GM10248 (cell line): Measurements from ENCODE around the gene GPX8.

Experiments used
- CTCF ChIA-PET: fragments of 300-600 bp; sonication (Branson Sonifier 250); formaldehyde crosslinking; extraction: SDS; loops from one replicate; lab custom pipeline; 2021; ENCODE audit warnings: antibody characterized with exemption; lab: Yijun Ruan, JAX
- POLR2A ChIA-PET: fragments of 350-650 bp; sonication (Branson Sonifier 250); formaldehyde crosslinking; extraction: SDS; loops from one replicate; lab custom pipeline; 2020; ENCODE audit warnings: antibody characterized with exemption; lab: Yijun Ruan, JAX
- DNase-seq: peaks from one replicate; pipeline ENCODE4 v3.0.0; 2012; ENCODE audit errors: extremely low spot score
- CTCF ChIP-seq: IDR thresholded peaks from 2 replicates; pipeline ENCODE4 v1.5.1; 2012; ENCODE audit warnings: mild to moderate bottlenecking, low read depth; ENCODE audit errors: extremely low read depth, missing control alignments, control extremely low read depth

The GPX8 gene

GRCh38 chr5:55159763-55160492 lies at the start of gene GPX8:
TSS of gene GPX8 (plus strand) at chr5:55160171. CDS start at chr5:55160193, 22 bp downstream.
- TF ChIP-seq CTCF: no peak
- POLR2A ChIA-PET: no interaction called here
- CTCF ChIA-PET: interaction anchor here (0.8 to 1.4 kb wide), 9 partner anchors 10 to 643 kb away, joined by 3 to 12 read pairs (median 4); partner anchors contain the start of genes CDC20B and SNX18
- DNase-seq: no peak

GRCh38 chr5:55110217-55110616 lies 49.8 kb upstream of the GPX8 start:
- ChIA-PET POLR2A (no interaction called here), CTCF (no interaction called here)
- TF ChIP-seq CTCF: no peak
- no peak for DNase-seq

- no peak for DNase-seq
- TF ChIP-seq CTCF: no peak
- CTCF ChIA-PET: interaction anchor here (0.8 kb wide), 1 partner anchor 150 kb away, joined by 3 read pairs; no protein-coding TSS in a partner anchor
- POLR2A ChIA-PET: no interaction called here
Measured at GRCh38 chr5:55113327-55113726, 46.6 kb upstream of the GPX8 start.

- CTCF ChIA-PET: interaction anchor here (0.8 kb wide), 1 partner anchor 150 kb away, joined by 3 read pairs; no protein-coding TSS in a partner anchor
- no peak for TF ChIP-seq CTCF
- POLR2A ChIA-PET: no interaction called here
- DNase-seq: no peak
Measured at GRCh38 chr5:55114061-55114460, 45.9 kb upstream of the GPX8 start.

GRCh38 chr5:55123365-55123764 lies 36.6 kb upstream of the GPX8 start:
- CTCF ChIA-PET: interaction anchor here (1.0 kb wide), 1 partner anchor 9 kb away, joined by 3 read pairs; no protein-coding TSS in a partner anchor
- POLR2A ChIA-PET: no interaction called here
- no peak for DNase-seq
- TF ChIP-seq CTCF: no peak

GRCh38 chr5:55134053-55134722 lies 25.8 kb upstream of the GPX8 start:
- ChIA-PET CTCF (interaction anchor here (1.6 kb wide), 1 partner anchor 190 kb away, joined by 3 read pairs; no protein-coding TSS in a partner anchor), POLR2A (no interaction called here)
- DNase-seq: no peak
- no peak for TF ChIP-seq CTCF
